SIG-M5 treated with dmso at 0.1 percent for 504 hours (cell line): ENCODE measurements around the gene PIP4K2C.

Source experiments
- DNase-seq: peaks from one replicate; lab custom pipeline; 2025; ENCODE audit not compliant: unreplicated experiment; lab: John Stamatoyannopoulos, UW

PIP4K2C gene

DNA sequence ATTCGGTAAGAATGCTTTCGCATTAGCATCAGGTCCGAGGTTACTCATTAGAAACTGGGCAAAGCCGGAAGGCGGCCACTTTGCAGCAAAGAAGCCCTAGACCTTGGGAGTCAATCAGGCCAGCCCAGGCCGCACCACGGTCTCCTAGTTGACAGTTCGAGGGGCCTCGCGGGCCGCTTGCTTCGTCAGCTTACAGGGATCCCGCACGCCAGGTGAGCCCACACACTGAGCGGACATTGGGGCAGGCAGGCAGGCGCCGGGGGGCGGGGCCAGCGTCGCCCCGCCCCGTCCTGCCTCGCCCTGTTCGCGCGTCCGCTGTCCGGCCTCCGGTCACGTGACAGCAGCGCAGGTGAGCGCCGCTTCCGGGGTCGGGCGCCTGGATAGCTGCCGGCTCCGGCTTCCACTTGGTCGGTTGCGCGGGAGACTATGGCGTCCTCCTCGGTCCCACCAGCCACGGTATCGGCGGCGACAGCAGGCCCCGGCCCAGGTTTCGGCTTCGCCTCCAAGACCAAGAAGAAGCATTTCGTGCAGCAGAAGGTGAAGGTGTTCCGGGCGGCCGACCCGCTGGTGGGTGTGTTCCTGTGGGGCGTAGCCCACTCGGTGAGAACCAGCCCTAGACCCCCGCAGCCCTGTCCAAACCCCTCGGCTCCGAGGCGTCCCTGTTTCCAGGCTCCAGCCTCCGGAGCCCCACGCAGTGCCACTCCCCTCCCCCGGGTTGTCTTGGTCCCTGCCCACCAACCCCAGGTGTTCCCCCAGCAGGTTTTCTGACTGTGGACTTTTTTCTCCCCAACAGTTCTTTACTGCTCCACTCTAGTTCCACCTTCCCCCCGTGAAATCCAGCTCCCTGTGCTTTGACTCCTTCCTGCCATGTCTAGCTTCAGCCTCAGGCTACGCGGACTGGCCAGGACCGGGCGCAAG lies at the start of gene PIP4K2C:
TSS of gene PIP4K2C (plus strand) at position 329 of the 918 bp plus-strand sequence. CDS start at position 427, 98 bp downstream.
- peak; percentile 56 for DNase-seq

DNA sequence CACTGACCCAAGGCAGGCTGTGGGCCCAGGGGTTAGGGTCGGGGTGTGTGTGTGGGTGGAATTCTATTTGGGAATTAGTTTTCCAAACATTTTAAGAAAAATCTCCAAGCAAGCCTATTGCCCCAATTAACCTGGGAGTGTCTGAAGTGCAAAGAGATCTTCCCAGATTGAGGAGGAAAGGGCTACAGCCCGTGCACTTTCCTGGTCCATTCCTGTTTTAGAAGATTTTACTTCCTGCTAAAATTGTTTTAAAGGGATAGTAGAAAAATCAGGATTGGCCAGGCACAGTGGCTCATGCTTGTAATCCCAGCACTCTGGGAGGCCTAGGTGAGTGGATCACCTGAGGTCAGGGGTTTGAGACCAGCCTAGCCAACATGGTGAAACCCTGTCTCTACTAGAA lies 49.3 kb upstream of the PIP4K2C start:
- DNase-seq = no peak

DNA sequence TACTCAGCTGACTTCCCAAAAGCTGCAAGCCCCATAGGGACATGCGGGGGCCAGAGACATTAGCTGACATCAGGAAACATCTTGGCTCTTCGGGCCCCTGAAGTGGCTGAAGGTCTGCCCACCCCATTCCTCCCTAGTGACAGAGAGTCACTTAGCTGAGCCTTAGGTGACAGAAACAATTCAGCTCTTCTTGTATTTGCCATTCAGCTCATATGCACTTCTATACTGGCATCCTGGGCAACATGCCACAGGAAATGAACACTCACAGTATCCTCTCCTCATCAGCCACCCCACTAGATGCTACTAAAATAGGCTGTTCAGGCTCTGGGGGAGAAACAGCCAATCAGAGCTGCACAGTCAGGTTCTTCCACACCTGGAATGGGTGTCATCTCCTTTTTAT lies 47.4 kb upstream of the PIP4K2C start:
- DNase-seq = no peak

- DNase-seq = no peak
These were observed 45.1 kb upstream of the PIP4K2C start for GRCh38 chr12:57545809-57546437.

GRCh38 chr12:57546438-57547287 lies 44.3 kb upstream of the PIP4K2C start, which contains the start of gene DCTN2:
TSS of gene DCTN2 (minus strand) at chr12:57547192. CDS start at chr12:57547063, 129 bp downstream.
- DNase-seq = peak; percentile 100

GRCh38 chr12:57547288-57548012 lies 43.5 kb upstream of the PIP4K2C start:
- no peak for DNase-seq

GRCh38 chr12:57548013-57548315 lies 43.0 kb upstream of the PIP4K2C start:
- no peak for DNase-seq

DNA sequence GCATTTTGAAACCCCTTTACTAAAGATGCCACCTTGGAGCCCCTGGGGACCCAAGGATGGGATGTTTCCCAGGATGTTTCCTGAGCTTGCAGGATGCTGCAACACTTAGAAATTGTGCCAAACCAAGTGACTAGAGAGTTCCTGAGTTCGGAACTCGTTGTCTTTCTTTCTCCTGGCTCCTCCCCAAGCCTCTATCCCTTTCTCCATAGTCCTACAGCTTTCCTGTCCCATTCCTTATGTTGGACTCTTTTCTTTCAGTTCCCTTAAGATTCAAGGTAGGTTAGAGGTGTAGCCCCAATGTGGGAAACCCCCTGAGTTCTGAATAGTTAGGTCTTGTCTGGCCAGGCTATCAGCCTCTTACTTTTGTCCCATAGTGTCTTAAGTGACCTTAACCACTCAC lies 42.5 kb upstream of the PIP4K2C start:
- DNase-seq = no peak

DNA sequence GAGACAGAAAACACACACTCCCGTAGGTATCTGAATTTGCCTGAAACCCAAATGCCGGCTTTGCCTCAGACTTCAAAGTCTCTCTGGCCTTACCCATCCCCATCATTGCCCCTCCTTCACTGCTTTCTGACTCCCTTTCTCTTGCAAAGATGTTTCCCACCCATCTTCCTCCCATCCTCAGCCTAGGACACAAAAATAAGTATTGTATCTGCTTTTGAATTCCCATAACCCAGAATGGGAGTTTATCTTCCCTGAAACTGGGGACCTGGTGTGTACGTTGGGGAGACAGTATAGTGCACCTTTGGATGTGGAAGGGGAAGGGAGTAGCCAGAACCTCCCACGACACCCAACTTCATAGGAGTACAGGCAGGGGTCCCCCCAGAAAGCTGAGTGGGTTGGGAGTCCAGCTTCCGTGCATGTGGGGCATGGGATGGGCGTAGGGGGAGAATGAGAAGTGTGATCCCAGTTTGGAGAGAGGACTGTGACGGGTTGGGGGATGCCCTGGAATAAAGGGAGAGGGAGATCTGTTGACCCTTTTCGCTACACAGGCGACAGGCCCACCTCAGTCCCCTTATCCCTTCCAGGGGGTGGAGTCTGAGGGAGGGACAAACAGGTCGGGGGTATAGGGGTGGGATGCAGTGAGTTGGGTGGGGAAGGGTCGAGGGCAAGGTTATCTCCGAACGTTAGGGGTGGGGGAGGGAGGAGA lies 41.6 kb upstream of the PIP4K2C start:
- no peak for DNase-seq

DNA sequence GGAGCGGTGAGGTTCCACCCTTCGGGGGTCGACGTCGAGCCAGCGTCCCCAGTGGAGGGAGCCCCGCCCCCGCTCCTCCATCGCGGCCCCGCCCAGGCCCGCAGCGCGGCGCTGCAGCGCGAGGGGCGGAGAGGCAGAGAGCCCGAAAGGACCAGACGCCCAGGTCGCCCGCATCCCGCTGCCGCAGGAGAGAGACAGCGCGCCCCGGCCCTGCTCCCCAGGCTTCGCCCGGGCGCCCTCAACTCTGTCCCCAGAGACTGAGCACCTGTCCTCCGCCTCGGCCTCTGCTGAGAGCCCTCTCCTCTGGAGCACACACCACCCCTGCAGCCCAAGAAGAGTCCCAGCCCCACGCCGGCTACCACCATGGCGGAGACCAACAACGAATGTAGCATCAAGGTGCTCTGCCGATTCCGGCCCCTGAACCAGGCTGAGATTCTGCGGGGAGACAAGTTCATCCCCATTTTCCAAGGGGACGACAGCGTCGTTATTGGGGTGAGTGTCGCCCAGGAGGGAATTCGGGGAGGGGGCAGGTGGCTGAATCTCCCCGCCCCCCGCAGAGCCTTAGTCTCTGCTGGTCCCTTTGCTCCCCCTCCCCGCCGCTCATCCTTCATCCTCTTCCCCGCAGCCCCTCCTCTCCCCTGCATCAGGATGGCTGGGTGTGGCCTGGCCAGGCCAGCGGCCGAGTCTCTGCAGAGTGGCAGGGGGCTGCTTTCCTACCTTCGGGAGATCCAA lies 40.9 kb upstream of the PIP4K2C start, which contains the start of gene KIF5A:
TSS of gene KIF5A (plus strand) at position 136 of the 732 bp plus-strand sequence. CDS start at position 364, 228 bp downstream.
- no peak for DNase-seq

- DNase-seq = no peak
These were observed 40.1 kb upstream of the PIP4K2C start for GRCh38 chr12:57550641-57551549.

DNA sequence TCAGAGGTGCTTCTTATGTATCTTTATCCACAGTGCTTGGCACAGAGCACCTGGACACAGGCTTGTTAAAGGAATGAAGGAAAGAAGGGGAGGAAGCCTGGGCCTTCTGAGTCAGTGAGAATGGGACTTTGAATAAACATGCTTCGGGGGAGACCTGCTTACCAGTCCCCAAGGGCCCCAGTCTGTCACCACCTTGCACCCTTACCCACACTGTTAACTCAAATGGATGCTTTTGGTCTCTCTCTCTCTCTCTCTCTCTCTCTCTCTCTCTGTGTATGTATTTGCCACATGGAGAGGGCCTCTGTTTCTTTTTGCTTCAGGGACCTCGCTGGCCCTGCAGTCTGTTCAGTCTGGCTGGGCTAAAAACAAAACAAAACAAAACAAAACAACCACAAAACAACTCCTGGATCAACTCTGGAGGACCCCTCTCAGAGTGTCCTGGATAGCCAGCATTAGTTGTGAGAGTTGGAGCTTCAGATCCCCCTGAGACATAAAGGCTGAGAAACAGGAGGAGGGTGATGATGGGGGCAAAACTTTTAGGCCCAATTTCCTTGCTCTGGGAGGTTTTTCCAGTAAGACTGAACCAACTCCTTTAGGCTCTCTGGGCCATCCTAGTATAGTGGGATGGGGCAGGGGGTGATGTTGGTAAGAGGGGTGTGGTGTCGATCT lies 39.2 kb upstream of the PIP4K2C start:
- no peak for DNase-seq

DNA sequence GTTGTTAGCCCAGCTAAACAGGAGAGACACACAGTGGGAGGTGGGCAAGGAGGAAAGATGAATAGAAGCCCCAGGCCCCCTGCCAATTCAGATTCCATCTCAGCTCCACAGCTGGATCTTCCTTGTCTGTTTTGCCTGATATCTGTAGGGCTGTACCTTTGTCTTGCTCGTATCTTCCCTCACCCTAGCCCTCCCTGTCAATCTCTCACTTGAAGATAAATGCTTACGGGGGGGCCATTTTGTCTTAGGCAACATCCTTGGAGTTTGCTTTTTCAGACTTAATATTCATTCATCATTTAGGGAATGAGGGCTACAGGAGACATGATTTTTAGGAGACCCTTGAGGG lies 38.7 kb upstream of the PIP4K2C start:
- DNase-seq = no peak

DNA sequence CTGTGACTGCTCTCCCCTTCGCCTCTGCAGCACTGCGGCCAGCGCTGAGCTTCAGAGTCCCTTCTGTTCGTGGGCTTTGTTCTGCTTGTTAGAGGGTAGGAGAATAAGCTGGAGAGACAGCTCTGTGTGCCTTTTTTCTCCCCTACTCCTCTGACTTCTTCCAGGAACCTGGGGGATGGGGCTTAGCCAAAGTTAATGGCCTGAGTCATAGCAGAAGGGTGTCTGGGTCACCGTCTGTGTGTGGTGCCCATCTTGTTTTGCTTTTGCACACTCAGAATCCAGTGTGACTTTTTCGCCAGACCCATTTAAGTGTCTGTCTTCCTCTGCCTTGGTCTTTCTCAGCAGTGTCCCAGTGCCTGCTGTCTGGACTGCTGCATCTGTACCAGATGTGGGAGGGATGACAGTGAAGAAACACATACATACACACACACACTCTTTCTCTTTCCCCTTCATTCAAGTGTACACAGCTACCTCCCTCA lies 38.1 kb upstream of the PIP4K2C start:
- no peak for DNase-seq

- no peak for DNase-seq
These were observed 37.4 kb upstream of the PIP4K2C start for GRCh38 chr12:57553343-57554202.

DNA sequence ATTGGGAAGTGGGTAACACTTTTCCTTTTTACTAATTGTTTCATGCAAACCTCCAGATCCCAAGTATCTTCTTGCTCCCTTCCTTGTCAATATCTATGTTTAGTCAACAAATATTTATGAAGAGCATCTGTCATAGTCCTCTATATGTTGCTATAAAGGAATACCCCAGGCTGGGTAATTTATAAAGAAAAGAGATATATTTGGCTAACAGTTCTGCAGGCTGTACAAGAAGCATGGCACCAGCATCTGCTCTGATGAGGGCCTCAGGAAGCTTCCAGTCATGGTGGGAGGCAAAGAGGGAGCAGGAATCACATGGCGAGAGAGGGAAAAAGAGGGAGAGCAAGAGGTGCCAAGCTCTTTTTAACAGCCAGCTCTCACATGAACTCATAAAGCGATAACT lies 36.5 kb upstream of the PIP4K2C start:
- DNase-seq = no peak

- DNase-seq = no peak
These were observed 36.1 kb upstream of the PIP4K2C start for GRCh38 chr12:57554897-57555296.
